Gastroesophageal sphincter (tissue), 3 donors: ENCODE data around the gene KLHL28.
"Not testable (repeated sequence)": the region's sequence is repeated elsewhere in the genome, so short reads cannot be mapped to it uniquely, and the experiment has no call there.

Source experiments
- POLR2A ChIP-seq, 2 donors: fragments of 450-650 bp; IDR thresholded peaks; one replicate each; pipeline ENCODE4 v1.6.1; 2017; ENCODE audit warnings: antibody characterized with exemption in 2 of 2, mild to moderate bottlenecking in 2 of 2, moderate library complexity in 1 of 2
- POLR2AphosphoS5 ChIP-seq: sonication (generic); formaldehyde crosslinking; IDR thresholded peaks from one replicate; pipeline ENCODE4 v1.6.1; 2017; ENCODE audit warnings: antibody characterized with exemption
- TF ChIP-seq, protein P1 (sequence below), 4 experiments: fragments of 200-600 bp in 2 of 4; fragments of 450-650 bp in 2 of 4; sonication (generic) in 1 of 4; IDR thresholded peaks; one replicate each; pipeline ENCODE4 v1.5.1; 2017 to 2019; ENCODE audit warnings: antibody characterized with exemption in 4 of 4, mild to moderate bottlenecking in 2 of 4, moderate library complexity in 2 of 4

DNA sequence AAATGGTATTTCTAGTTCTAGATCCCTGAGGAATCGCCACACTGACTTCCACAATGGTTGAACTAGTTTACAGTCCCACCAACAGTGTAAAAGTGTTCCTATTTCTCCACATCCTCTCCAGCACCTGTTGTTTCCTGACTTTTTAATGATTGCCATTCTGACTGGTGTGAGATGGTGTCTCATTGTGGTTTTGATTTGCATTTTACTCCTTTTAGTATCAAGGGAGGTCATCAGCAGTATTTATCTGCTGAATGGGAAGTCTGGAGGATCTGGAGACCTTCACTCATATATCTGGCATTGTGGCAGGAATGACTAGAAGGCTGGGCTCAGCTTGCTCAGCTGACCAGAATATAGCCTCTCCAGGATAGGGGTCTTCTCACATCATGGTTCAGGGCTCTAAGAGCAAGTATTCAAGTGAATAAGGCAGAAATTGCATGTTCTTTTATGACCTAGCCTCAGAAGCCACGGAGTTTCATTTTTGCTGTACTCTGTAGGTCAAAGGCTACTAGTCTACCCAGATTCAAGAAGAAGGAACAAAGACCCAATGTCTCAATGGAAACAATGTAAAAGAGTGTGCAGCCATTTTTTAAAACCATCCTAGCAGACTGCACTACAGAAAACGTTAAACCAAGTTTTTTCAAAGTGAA lies 69.9 kb downstream of the KLHL28 start:
- TF ChIP-seq, protein P1, sequence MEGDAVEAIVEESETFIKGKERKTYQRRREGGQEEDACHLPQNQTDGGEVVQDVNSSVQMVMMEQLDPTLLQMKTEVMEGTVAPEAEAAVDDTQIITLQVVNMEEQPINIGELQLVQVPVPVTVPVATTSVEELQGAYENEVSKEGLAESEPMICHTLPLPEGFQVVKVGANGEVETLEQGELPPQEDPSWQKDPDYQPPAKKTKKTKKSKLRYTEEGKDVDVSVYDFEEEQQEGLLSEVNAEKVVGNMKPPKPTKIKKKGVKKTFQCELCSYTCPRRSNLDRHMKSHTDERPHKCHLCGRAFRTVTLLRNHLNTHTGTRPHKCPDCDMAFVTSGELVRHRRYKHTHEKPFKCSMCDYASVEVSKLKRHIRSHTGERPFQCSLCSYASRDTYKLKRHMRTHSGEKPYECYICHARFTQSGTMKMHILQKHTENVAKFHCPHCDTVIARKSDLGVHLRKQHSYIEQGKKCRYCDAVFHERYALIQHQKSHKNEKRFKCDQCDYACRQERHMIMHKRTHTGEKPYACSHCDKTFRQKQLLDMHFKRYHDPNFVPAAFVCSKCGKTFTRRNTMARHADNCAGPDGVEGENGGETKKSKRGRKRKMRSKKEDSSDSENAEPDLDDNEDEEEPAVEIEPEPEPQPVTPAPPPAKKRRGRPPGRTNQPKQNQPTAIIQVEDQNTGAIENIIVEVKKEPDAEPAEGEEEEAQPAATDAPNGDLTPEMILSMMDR (IDR thresholded peaks at IDR 0.05) = not testable (repeated sequence)
- TF ChIP-seq POLR2A (IDR thresholded peaks at IDR 0.05); POLR2AphosphoS5: not testable (repeated sequence)
